Stimulated activated CD4-positive, alpha-beta T cell treated with anti-CD3 and anti-CD28 coated beads, Interleukin-2, amount 100 ng/mL, for 4 hours (primary cell): ENCODE data around the gene LMAN2.

Source experiments
- DNase-seq: peaks from one replicate; pipeline ENCODE4 v3.0.0-alpha.2; 2020; ENCODE audit warnings: low read depth

Gene LMAN2

DNA sequence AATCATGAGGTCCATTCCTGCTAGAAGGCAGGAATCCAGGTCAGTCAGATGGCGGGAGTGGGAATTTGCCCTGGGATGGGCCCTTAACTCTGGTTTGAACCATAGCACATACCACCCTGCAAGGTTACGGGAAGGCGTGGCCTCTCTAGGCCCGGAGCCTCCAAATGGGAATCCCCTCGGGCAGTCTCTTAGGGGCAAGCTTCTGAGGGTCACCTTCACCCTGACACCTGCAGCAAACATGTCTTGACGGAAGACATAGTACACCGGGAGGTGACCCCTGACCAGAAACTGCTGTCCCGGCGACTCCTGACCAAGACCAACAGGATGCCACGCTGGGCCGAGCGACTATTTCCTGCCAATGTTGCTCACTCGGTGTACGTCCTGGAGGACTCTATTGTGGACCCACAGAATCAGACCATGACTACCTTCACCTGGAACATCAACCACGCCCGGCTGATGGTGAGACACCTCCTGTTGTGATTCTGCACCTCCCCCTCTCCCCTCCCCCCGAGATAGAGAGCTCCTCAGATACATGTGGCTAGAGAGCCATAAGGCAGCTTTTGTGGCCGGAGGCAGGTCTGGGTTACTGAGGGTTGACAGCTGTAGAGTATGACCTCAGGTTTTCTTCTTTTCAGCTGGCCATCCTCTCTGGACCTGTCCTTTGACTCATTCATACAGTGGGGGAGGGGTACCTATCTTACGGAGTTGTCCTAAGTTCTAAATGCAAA lies 46.9 kb downstream of the LMAN2 start:
- no peak for DNase-seq

DNA sequence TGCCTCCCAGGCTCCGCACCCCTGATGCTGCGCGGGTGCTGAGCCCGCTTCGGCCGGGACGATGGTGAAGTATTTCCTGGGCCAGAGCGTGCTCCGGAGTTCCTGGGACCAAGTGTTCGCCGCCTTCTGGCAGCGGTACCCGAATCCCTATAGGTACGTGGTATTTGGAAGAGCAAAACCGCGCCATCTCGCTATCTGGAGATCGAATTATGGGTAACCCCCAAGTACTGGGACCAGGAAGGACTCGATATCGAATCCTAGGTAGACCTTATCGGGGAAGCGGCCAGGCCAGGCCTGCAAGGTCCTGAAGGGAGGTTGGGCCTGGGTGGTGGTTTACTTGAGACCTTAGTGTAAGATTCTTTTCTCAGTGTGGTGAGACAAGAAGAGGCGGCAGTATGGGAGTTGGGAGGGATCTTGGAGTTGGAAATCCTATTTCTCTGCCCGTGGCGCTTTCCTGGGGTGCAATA lies 47.5 kb downstream of the LMAN2 start:
- no peak for DNase-seq

DNA sequence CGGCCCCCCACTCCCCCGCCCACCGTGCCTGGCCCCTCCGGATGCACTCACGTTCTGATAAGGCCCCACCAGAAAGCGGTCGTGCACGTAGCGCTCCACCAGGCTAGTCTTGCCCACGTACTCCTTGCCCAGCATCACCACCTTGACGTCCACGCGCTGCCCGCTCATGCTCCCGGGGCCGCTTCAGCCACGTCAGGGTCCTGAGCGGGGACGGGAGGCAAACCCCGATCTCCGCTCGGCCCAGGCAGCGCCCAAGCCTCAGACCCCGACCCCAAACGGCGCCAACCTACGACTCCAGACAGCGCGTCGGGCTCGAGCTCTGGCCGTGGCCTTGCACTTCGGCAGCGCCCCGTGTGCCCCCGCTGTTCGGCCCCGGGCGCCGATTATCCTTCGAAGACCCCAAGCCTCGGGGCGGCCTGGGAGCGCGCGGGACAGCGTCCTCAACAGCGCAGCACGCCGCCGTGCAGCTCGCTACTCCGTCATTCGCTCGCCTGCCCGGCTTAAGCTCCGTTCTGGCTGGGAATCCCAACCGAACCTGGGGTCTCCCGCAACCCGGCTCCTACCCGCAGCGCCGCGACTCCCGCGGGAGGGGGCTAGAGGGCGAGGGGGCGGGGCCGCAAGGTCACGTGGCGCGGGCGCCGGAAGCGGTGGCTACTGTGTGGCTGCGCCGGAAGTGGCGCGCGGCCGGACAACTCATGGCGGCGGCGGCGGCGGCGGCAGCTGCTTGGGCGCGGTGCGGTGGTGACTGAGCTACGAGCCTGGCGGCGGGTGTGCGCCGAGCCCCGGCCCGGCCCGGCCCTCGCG lies 48.1 kb downstream of the LMAN2 start, which contains the start of the genes PRELID1 and RAB24:
Gene PRELID1, plus strand, starts transcription at position 679 of the 804 bp plus-strand sequence. CDS start 187 bp downstream, outside the sequence.
Gene RAB24, minus strand, starts transcription at position 599 of the 804 bp plus-strand sequence. Its CDS starts 431 bp downstream, at position 168.
- peak; percentile 81 for DNase-seq

DNA sequence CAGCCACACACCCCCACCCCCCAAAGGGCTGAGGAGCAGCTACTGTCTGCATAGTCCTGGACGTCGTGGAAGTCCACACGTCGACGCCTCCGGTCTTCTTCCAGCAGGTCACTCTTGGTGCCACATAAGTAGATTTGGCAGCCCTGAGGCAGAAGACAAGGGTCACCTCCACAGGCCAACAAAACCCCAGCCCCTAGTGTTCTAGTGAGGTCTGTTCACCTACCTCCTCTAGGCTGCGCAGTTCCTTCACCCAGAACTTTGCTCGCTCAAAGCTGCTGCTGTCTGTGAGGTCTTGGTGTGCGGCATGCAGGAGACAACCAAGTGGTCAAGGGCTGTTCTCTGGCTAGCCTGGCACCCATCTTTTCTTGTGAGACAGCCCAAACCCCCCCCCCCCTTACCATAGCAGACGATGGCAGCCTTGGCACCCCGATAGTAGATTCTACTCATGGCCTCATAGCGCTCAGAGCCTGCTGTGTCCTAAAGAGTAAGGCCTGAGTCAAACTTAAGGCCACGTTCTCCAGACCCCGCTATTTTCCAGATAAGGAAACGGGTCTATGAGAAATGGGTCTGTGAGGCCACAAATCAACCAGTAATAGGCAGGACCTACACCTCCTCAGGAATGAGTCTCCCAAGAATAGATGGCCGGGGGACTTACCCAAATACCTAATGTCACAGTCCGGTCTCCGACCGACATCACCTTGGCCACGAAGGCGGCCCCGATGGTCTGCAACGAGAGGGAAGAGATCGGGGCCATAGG lies 48.9 kb downstream of the LMAN2 start:
- DNase-seq, result no peak

DNA sequence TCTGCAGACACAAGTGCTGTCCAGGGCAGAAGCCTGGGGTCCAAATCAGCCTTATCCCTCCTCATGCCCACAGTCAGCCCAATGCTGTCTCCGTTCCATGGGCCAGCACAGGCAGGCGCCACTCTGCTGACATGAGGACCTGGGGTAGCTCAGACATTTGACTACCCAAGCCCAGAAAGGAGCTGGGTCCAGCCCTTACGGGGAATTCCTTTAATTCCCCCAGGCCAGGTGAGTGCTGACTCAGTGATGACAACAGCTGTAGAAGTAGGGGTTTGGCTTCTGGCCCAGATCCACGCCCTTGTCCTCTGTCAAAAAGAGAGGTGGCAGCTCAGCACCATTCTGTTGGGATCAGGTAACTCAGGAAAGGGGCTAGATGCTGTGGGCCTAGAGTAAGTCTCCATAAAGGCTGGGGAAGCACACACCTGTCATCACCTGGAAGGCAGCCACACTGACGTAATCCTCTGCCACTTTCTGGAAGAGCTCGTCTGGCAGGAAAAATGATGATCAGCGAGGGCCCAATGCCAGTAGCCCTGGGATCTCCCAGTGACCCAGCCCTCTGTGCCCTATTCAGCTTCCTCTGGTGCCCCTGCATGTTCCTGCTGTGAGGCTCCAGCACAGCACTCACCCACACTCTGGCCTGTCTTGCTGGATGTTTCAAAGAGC lies 49.8 kb downstream of the LMAN2 start:
- no peak for DNase-seq

DNA sequence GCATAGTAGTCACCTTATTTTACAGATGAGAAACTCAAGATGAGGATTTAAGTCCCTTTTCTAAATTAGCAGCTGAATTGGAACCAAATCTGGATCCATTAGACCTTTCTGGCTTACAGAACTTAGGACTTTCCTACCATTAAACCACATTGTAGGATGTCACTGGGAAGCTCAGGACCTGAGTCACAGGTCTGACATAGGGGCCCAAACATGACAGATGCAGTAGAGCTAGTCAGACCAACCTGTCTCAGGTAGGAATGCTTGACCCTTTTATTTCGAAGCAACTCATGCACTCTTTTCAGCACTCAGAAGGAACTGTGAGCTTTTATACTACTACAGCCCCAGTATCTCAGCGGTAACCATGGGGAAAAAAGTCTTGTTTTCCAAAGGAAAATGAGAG lies 50.5 kb downstream of the LMAN2 start:
- no peak for DNase-seq

DNA sequence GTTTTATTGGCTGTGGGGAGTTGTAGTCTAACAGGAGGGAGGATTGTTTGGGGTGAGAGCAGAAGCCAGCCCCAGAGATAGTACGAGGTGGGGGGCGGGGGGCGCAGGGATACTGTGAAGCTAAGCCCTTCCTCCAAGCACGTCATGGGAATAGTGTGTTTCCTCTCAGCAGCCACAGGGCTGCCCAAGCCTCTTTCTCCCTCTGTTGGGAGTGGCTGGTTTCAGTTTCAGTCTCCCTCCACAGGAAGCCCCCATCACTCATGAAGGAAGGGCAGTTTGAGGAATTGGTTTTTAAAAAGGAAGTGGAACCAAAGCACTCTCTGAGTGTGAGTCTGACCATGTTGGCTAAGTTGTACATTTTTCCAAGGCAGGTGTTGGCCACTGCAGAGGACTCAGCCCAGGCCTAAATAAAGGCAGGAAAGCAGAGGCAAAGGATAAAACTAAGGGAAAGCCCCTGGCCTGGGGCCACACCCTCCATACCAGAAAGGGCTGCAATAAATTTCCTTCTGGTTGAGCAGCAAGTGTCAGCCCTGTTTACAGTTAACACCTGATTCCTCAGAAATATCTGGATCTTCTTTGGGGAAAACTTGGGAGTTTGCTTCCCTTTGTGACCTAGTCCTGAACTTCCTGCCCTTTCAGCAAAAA lies 51.1 kb downstream of the LMAN2 start:
- peak; percentile 51 for DNase-seq

DNA sequence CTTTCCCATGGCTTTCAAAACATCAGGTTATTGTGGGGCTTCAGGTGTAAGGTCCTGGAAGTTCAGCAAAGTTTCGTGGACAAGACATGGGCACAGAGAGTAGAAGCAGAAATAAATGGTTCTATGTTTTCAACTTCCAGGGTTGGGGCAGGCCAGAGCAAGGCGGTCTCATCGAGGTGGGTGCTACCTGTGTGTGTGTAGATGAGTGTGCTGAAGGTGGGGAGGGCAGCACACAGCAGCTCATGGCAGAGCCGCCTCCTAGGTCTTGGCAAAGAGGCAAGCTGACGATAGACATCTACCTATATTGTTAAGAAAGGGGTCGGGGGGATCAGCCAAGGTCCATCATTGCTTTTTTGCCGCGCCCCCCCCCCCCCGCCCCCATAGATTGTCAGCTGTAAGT lies 51.8 kb downstream of the LMAN2 start:
- no peak for DNase-seq

DNA sequence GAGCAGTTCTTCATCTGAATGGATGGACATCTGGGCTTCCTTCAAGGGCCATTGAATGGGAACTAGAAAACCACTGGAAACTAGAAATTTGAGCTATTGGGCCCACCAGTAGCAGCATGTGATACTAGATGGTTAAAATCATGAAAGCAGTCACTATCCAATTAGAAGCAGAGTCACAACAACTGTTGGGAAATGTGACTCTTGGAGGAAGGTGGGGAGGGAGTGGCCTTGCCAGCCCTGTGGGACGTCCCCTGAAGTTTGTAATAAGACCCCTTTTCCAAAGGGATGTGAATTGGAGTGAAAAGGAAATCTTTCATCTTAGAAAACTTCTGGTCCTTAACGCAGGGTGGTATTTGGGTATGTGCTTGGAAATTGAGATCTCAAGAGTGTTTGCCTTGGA lies 53.5 kb downstream of the LMAN2 start:
- no peak for DNase-seq

DNA sequence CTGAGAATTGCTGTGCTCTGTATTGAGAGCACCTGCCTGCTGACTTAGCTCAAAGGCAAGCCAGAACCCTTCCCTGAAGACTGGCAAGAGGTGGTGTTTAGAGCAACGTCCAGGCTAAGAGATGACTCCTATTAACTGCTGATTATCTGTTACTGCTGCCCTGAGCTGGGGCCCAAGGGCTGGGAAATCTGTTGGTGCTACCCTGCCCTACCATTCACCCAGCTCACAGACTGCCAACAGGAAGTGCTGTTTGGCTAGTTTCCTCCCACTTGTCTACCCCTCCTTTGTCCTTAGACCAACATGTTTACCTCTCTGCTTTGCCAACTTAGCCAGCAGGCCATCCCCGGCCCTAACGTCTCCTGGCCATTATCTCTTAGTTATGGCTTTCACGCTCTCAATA lies 54.9 kb downstream of the LMAN2 start:
- no peak for DNase-seq

DNA sequence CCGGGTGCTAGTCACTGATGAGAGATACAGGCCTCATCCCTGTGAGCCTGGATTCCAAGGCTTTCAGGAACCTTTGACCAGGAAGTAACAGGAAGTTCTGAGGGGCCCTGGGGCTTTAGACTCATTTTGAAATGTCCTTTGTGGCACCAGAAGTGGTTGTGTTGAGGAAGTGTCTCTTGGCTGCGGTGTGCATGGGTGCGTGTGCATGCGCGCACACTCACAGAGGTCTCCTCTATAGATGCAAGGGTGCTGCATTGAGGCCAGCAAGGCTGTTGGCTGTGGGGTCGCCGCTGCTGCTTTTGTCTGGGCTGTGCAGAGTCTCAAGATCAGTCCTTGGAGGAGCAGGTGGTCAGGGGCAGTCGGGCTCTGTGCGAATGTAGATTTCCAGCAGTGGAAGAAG lies 55.5 kb downstream of the LMAN2 start:
- no peak for DNase-seq

DNA sequence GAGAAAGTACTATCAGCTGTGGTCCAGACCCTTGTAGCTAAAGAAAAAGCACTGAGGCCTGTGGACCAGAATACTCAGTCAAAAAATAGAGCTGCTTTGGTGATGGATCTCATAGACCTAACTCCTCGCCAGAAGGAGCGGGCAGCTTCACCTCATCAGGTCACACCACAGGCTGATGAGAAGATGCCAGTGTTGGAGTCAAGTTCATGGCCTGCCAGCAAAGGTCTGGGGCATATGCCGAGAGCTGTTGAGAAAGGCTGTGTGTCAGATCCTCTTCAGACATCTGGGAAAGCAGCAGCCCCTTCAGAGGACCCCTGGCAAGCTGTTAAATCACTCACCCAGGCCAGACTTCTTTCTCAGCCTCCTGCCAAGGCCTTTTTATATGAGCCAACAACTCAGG lies 56.8 kb downstream of the LMAN2 start:
- DNase-seq, result no peak

DNA sequence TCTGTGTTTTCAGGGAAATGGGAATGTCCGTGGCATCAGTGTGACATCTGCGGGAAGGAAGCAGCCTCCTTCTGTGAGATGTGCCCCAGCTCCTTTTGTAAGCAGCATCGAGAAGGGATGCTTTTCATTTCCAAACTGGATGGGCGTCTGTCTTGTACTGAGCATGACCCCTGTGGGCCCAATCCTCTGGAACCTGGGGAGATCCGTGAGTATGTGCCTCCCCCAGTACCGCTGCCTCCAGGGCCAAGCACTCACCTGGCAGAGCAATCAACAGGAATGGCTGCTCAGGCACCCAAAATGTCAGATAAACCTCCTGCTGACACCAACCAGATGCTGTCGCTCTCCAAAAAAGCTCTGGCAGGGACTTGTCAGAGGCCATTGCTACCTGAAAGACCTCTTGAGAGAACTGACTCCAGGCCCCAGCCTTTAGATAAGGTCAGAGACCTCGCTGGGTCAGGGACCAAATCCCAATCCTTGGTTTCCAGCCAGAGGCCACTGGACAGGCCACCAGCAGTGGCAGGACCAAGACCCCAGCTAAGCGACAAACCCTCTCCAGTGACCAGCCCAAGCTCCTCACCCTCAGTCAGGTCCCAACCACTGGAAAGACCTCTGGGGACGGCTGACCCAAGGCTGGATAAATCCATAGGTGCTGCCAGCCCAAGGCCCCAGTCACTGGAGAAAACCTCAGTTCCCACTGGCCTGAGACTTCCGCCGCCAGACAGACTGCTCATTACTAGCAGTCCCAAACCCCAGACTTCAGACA lies 57.5 kb downstream of the LMAN2 start:
- no peak for DNase-seq

DNA sequence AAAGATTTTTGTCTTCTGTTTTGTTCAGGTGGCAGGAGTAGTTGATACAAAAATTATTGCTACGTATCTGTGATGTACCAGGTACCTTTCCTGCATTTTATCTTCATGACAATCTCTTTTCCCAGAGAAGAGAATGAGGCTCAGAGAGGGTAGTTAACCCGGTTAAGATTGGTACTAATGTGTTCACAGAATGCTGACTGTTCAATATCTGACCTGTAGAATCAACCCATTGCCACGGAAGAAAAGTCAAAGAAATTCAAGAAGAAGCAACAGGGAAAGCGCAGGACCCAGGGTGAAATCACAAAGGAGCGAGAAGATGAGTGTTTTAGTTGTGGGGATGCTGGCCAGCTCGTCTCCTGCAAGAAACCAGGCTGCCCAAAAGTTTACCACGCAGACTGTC lies 59.7 kb downstream of the LMAN2 start:
- DNase-seq, result no peak

DNA sequence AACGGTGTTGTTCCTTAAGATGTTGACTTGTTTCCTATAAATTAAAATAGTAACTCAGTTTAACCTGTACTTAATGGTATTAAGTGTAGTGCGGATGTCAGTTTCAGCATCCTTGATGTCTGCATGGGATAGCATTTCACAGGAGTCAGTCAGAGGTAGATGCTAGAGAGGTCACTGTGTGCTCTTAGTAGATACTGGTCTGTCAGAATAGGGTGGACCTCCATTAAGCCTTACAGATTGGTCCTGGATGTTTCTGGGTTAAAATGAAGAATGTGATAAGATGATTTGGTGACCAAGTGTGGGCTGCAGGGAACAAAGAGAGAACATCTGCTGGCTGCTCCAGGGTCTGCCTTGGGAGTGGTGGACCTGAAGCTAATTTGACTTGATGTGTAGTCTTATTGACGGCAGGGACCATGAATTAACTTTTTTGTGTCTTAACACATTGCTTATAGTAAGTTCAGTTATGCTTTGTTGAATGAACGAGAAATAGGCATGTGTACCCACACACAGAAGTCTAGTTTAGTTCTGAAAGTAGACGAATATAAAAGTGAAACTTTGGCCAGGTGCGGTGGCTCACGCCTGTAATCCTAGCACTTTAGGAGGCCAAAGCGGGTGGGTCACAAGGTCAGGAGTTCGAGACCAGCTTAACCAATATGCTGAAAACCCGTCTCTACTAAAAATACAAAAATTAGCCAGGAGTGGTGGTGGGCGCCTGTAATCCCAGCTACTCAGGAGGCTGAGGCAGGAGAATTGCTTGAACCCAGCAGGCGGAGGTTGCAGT lies 60.5 kb downstream of the LMAN2 start:
- no peak for DNase-seq

DNA sequence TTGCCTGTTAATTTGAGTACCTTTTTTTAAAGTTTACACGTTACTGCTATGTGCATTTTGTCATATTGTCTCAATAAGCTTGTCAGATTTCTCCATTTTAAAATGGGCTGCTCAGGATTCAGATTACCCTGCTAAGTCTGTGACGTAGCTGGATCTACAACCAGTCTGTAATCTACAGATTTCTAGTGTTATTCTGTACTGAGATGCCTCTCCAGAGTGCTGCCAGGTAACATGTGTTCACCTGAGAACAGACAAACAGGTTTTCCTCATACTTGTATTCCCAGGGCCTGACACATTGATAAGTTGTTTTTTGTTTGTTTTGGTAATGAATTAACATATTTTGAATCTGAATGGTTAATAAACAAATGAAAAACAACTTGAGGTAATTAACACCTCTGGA lies 63.3 kb downstream of the LMAN2 start:
- no peak for DNase-seq
